Endodermal cell (in vitro differentiated cells): ENCODE data around the gene OSBPL9. TPM values are rescaled to one million over a fixed set of nuclear protein-coding genes. Genes with fewer than 3 reads are reported as not detected.

Experiments used
- DNase-seq: peaks from one replicate; pipeline ENCODE4 v3.0.0-alpha.2; 2017
- H3K27ac ChIP-seq: 2 replicates; pipeline ENCODE4 v1.5.1; 2013; ENCODE audit warnings: mild to moderate bottlenecking, low read depth, low read length, moderate library complexity
- H3K27me3 ChIP-seq: 2 replicates; pipeline ENCODE4 v1.6.1; 2013; ENCODE audit warnings: mild to moderate bottlenecking, low read length, moderate library complexity; ENCODE audit not compliant: insufficient read depth, control insufficient read depth, poor library complexity, severe bottlenecking
- H3K36me3 ChIP-seq: 2 replicates; pipeline ENCODE4 v1.7.0; 2013; ENCODE audit warnings: mild to moderate bottlenecking, low read length, moderate library complexity; ENCODE audit not compliant: control insufficient read depth, insufficient read depth
- H3K4me1 ChIP-seq: one replicate; pipeline ENCODE4 v1.7.0; 2013; ENCODE audit warnings: low read length; ENCODE audit not compliant: control insufficient read depth, insufficient read depth
- H3K4me3 ChIP-seq: 2 replicates; pipeline ENCODE4 v1.5.1; 2013; ENCODE audit warnings: mild to moderate bottlenecking, low read length, moderate library complexity
- H3K9ac ChIP-seq: 2 replicates; pipeline ENCODE4 v1.6.1; 2013; ENCODE audit warnings: mild to moderate bottlenecking, low read length, moderate library complexity; ENCODE audit not compliant: poor library complexity, severe bottlenecking; ENCODE audit errors: extremely low read depth
- H3K9me3 ChIP-seq: 2 replicates; pipeline ENCODE4 v1.6.1; 2013; ENCODE audit warnings: mild to moderate bottlenecking, low read length, moderate library complexity; ENCODE audit not compliant: control insufficient read depth
- H3K27ac Mint-ChIP-seq: 2 replicates; pipeline ENCODE4 v1.8.0; 2020; ENCODE audit warnings: mixed read lengths
- H3K27me3 Mint-ChIP-seq: 2 replicates; pipeline ENCODE4 v1.8.0; 2021; ENCODE audit warnings: mild to moderate bottlenecking, mixed read lengths; ENCODE audit not compliant: insufficient read depth
- H3K36me3 Mint-ChIP-seq: 2 replicates; pipeline ENCODE4 v1.8.0; 2020; ENCODE audit warnings: low read depth, mixed read lengths
- H3K4me1 Mint-ChIP-seq: 2 replicates; pipeline ENCODE4 v1.8.0; 2020; ENCODE audit warnings: mixed read lengths
- H3K4me3 Mint-ChIP-seq: 2 replicates; pipeline ENCODE4 v1.8.0; 2020; ENCODE audit warnings: mild to moderate bottlenecking, moderate library complexity, mixed read lengths
- H3K9me3 Mint-ChIP-seq: 2 replicates; pipeline ENCODE4 v1.8.0; 2020; ENCODE audit warnings: mild to moderate bottlenecking, mixed read lengths
- CTCF ChIP-seq: fragments of 200-600 bp; sonication (generic); conservative IDR thresholded peaks from 2 replicates; pipeline ENCODE4 v1.5.0; 2021; ENCODE audit warnings: antibody characterized with exemption, mild to moderate bottlenecking
- WGBS, 2 experiments: methylation state at CpG; one replicate each; pipeline versions ENCODE4 v1.1.5 to v1.1.7; 2013; ENCODE audit warnings: missing lambda C conversion rate in 2 of 2, mixed read lengths in 1 of 2; ENCODE audit not compliant: insufficient coverage in 1 of 2, insufficient read length in 1 of 2; 5-methylcytosine and 5-hydroxymethylcytosine counted together
- total RNA-seq, 2 donors: library from RNA; stranded (reverse); fragmentation: NEBNext Ultra II Directional in 1 of 2; extraction: Animal tissue kit (Norgen Biotek cat#: 25700) in 1 of 2; gene quantifications; 2 replicates in 1 of 2; 3 replicates in 1 of 2; pipeline ENCODE4 v1.2.1, GENCODE V29; 2021

OSBPL9 gene
- total RNA-seq, 2 donors from 2014 or later = 76.9 to 93.3 TPM

- no peak for DNase-seq
- no peaks in the 10 kb centered on the region for H3K27me3 Mint-ChIP-seq
- H3K27me3 ChIP-seq = no peaks in the 10 kb centered on the region
- no peak overlapping the region for H3K9ac ChIP-seq
- H3K27ac Mint-ChIP-seq = no peak overlapping the region
- no peak overlapping the region for H3K4me3 ChIP-seq
- H3K27ac ChIP-seq = no peak overlapping the region
- 57 to 89% methylated on average over 1 to 4 of the region's 4 CpGs for WGBS, 2 experiments
- H3K9me3 ChIP-seq = no peaks in the 10 kb centered on the region
- H3K4me3 Mint-ChIP-seq = no peak overlapping the region
- H3K4me1 Mint-ChIP-seq = peaks cover 21% of the 10 kb centered on the region
- H3K4me1 ChIP-seq = peaks cover 18% of the 10 kb centered on the region
- H3K36me3 ChIP-seq = no peaks in the 10 kb centered on the region
- no peaks in the 10 kb centered on the region for H3K9me3 Mint-ChIP-seq
- TF ChIP-seq CTCF = no peak
- H3K36me3 Mint-ChIP-seq = peaks cover 2% of the 10 kb centered on the region
Measured at GRCh38 chr1:51669272-51669671, 52.4 kb downstream of the OSBPL9 start.

GRCh38 chr1:51669816-51670215 is 52.9 kb downstream of the OSBPL9 start:
- H3K36me3 ChIP-seq = no peaks in the 10 kb centered on the region
- no peaks in the 10 kb centered on the region for H3K9me3 Mint-ChIP-seq
- TF ChIP-seq CTCF = no peak
- no peak overlapping the region for H3K4me3 ChIP-seq
- no peak overlapping the region for H3K27ac ChIP-seq
- H3K27me3 ChIP-seq = no peaks in the 10 kb centered on the region
- WGBS, 2 experiments = 90% methylated on average over 2 of the region's 2 CpGs; no CpG with 5 or more reads in 1 of the 2 experiments
- H3K4me1 ChIP-seq = peaks cover 16% of the 10 kb centered on the region
- no peak overlapping the region for H3K27ac Mint-ChIP-seq
- H3K9me3 ChIP-seq = no peaks in the 10 kb centered on the region
- DNase-seq = no peak
- H3K9ac ChIP-seq = no peak overlapping the region
- H3K4me1 Mint-ChIP-seq = peaks cover 21% of the 10 kb centered on the region
- H3K4me3 Mint-ChIP-seq = no peak overlapping the region
- H3K36me3 Mint-ChIP-seq = peaks cover 2% of the 10 kb centered on the region
- no peaks in the 10 kb centered on the region for H3K27me3 Mint-ChIP-seq

- Mint-ChIP-seq H3K36me3 (no peaks in the 10 kb centered on the region), H3K4me3 (no peak overlapping the region), H3K4me1 (peaks cover 19% of the 10 kb centered on the region), H3K27me3 (no peaks in the 10 kb centered on the region), H3K9me3 (no peaks in the 10 kb centered on the region), H3K27ac (no peak overlapping the region)
- no peak overlapping the region for H3K9ac ChIP-seq
- no peak overlapping the region for H3K27ac ChIP-seq
- DNase-seq = no peak
- H3K9me3 ChIP-seq = no peaks in the 10 kb centered on the region
- no peak for TF ChIP-seq CTCF
- H3K4me3 ChIP-seq = peak overlapping the region; percentile 7
- H3K36me3 ChIP-seq = no peaks in the 10 kb centered on the region
- peaks cover 16% of the 10 kb centered on the region for H3K4me1 ChIP-seq
- H3K27me3 ChIP-seq = no peaks in the 10 kb centered on the region
- 88 to 100% methylated on average over 2 to 3 of the region's 4 CpGs for WGBS, 2 experiments
Measured at GRCh38 chr1:51671527-51672325, 54.8 kb downstream of the OSBPL9 start.
